HG03135 (cell line): Measurements from ENCODE around the gene AREG.
"Not testable (repeated sequence)": the region's sequence is repeated elsewhere in the genome, so short reads cannot be mapped to it uniquely, and the experiment has no call there.

ENCODE experiments used
- ATAC-seq: cut with Tn5 transposase; IDR thresholded peaks from one replicate; pipeline ENCODE4 v1.9.1; 2021; ENCODE audit warnings: mild to moderate bottlenecking, moderate library complexity; ENCODE audit not compliant: unreplicated experiment

AREG gene

GRCh38 chr4:74444891-74445642 lies at the start of gene AREG:
TSS of gene AREG (plus strand) at chr4:74445136. CDS start at chr4:74445346, 210 bp downstream.
- peak; percentile 91 for ATAC-seq

- no peak for ATAC-seq
Measured at GRCh38 chr4:74395633-74396032, 49.3 kb upstream of the AREG start.

DNA sequence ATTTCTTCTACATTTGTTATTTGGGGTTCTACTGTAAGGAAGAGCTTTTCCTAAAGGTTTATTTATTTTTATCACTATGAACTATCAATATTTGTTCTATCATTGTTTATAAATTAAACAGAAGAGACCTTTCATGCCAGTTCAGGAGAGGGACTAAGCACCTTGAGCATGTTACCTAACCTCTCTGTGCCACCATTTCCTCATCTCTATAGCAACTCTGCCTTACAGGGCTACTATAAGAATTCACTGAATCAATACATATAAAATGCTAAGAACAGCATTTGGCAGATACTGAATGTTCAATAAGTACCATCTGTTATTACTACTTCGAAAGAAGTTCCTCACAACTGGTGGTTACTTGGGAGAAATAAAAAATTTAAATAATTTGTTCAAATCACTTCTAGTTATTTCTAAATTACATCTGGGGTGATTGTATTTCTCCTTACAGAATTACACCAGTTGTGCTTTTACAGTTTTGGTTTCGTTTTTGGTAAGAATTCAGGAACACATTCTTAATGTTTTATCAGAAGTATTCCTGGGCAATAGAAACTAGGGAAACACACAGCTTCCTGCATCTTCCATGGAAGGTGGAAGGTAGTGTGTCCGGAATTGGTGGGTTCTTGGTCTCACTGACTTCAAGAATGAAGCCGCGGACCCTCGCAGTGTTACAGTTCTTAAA lies 47.0 kb upstream of the AREG start:
- ATAC-seq = no peak

DNA sequence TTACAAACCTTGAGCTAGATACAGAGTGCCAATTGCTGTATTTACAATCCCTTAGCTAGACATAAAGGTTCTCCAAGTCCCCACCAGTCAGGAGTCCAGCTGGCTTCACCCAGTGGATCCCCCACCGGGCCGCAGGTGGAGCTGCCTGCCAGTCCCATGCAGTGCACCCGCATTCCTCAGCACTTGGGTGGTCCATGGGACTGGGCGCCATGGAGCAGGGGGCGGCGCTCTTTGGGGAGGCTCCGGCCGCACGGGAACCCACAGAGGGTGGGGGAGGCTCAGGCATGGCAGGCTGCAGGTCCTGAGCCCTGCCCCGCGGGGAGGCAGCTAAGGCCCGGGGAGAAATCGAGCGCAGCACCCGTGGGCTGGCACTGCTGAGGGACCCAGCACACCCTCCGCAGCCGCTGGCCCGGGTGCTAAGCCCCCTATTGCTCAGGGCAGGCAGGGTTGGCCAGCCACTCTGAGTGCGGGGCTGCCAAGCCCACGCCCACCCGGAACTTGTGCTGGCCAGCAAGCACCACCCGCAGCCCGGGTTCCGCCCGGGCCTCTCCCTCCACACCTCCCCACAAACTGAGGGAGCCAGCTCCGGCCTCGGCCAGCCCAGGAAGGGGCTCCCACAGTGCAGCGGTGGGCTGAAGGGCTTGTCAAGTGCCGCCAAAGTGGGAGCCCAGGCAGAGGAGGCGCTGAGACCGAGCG lies 45.9 kb upstream of the AREG start:
- not testable (repeated sequence) for ATAC-seq

- no peak for ATAC-seq
Measured at GRCh38 chr4:74400395-74400794, 44.5 kb upstream of the AREG start.

DNA sequence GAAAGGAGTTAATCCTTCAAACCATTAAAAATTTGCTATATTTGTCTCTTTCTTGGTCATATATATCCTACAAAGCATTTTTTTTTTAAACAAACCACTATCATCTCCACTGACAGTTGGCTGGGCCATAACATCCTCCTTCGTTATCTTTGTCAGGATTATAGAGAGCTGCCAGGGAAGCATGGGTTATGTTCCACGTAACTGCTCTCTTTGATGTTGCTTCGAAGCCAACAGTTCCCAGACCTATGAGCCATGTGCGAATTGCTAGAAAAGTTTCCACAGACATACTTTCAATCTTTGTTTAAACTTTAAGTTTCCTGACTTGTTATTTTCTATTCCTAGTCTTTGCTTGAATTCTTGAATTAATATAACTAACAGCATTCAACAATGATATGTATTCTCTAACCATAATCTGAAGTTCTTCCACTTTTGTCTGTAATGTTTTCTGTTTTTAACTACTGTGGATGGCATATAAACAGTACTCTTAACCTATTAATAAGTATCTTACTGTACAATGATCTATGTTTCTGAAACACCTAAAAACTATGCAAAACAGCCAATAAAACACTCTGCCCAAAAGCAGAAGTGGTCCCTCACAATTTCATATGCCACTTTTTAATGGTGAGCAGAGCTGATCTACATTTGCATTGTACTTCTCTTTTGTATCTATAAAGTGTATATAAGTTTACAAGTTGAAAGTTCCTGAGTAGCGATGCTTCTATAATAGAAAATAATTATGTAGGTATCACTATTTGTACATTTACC lies 42.1 kb upstream of the AREG start:
- peak; percentile 98 for ATAC-seq

- ATAC-seq = no peak
Measured at GRCh38 chr4:74407891-74408290, 37.0 kb upstream of the AREG start.

- no peak for ATAC-seq
Measured at GRCh38 chr4:74408639-74409038, 36.3 kb upstream of the AREG start.

DNA sequence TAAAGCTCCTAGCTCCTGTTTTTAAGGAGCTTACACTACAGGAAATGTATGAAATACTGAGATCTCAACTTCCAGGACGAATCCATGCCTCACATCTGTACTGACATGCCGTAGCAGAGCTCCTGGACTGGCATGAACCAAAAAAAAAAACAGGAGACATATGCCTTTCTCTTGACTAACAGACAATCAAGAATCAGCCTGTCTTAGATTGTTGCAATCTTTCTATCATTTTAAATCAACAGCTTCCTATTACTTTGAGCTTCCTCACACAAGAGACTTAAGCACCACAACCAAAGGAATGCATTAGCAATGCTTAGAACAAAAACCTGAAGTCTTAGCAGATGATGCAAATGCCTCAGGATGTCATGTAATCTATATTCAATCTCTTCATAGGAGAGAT lies 34.7 kb upstream of the AREG start:
- no peak for ATAC-seq

GRCh38 chr4:74412225-74412624 lies 32.7 kb upstream of the AREG start:
- ATAC-seq = no peak

- ATAC-seq = no peak
Measured at GRCh38 chr4:74413265-74413664, 31.7 kb upstream of the AREG start.

GRCh38 chr4:74414149-74414809 lies 30.7 kb upstream of the AREG start:
- ATAC-seq = no peak

- ATAC-seq = no peak
Measured at GRCh38 chr4:74415602-74416300, 29.2 kb upstream of the AREG start.

- ATAC-seq = no peak
Measured at GRCh38 chr4:74418063-74418670, 26.8 kb upstream of the AREG start.

DNA sequence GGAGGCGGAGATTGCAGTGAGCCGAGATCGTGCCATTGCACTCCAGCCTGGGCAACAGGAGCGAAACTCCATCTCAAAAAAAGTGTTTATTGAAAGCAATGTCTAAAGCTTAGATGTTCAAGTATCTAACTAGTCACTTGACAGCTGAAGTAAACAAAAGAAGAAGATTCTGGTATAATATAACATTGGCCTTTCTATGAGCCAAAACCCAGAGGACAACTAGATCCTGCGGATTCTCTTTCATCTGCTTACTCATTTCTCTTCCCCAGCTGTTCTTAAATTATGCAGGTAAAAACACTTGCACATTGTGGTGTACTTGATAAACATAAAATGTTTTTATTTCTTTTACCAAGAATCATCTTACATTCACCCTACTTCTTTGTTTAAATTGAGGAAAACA lies 24.1 kb upstream of the AREG start:
- no peak for ATAC-seq

DNA sequence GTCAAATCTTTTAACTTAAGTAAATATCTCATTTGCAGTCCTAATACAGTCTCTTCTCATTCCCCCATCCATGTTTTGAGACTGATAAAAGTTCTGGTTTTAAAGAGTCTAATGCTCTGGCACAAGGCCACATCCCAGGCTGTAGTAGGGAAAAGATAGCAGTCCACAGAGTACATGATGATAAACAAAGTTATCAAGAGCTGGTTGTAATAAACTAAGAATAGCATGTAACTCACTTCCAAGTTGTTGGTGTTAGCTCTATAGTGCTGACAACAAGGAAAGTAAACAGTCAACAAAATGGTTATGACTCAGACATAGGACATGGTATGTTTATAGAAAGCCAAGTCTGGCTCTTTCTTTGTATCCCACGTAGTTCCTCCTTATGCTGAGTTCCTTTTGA lies 21.8 kb upstream of the AREG start:
- no peak for ATAC-seq

- ATAC-seq = no peak
Measured at GRCh38 chr4:74424111-74424510, 20.8 kb upstream of the AREG start.

- ATAC-seq = no peak
Measured at GRCh38 chr4:74426101-74426500, 18.8 kb upstream of the AREG start.

DNA sequence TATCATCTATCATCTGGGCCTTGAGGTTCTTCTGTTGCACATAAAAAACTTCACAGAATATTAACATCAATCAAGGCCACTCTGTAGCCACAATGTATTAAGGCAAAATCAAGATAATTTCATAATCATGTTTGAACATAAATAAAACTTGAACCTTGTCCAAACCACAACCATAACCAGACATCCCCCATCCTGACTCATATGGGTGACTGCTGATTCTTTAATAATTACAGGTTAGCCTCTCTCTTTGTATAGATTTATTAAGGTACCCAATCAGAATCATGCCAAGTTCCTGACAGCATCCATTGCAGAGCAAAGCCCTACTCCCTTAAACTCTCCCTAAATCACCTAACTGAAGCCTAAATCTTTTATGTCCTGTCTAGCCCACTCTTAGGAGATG lies 16.7 kb upstream of the AREG start:
- ATAC-seq = no peak
